Calu3 (cell line): Measurements from ENCODE around the gene PCDHGC3. TPM values are rescaled to one million over a fixed set of nuclear protein-coding genes. Genes with fewer than 3 reads are reported as not detected.

Experiments
- BruUV-seq: library from RNA; stranded (reverse); fragments of 400-500 nt; replicated peaks from 2 replicates; lab custom pipeline; 2021; lab: Mats Ljungman, UMichigan
- CTCF ChIA-PET: fragments of 300-600 bp; sonication (Branson Sonifier 250); formaldehyde crosslinking; loops from one replicate; lab custom pipeline; 2022; ENCODE audit warnings: antibody characterized with exemption; lab: Charles Lee
- DNase-seq: peaks from one replicate; pipeline ENCODE4 v3.0.0; 2022
- H3K27ac Mint-ChIP-seq: one replicate; pipeline ENCODE4 v1.8.0; 2022; ENCODE audit warnings: mixed read lengths; ENCODE audit not compliant: unreplicated experiment
- H3K27me3 Mint-ChIP-seq: one replicate; pipeline ENCODE4 v1.8.0; 2022; ENCODE audit warnings: mixed read lengths; ENCODE audit not compliant: unreplicated experiment
- H3K36me3 Mint-ChIP-seq: one replicate; pipeline ENCODE4 v1.8.0; 2022; ENCODE audit warnings: mild to moderate bottlenecking, moderate library complexity, mixed read lengths; ENCODE audit not compliant: insufficient read depth, unreplicated experiment
- H3K4me1 Mint-ChIP-seq: one replicate; pipeline ENCODE4 v1.8.0; 2022; ENCODE audit warnings: mild to moderate bottlenecking, low read depth, mixed read lengths; ENCODE audit not compliant: unreplicated experiment
- H3K4me3 Mint-ChIP-seq: one replicate; pipeline ENCODE4 v1.8.0; 2022; ENCODE audit warnings: mild to moderate bottlenecking, low read depth, moderate library complexity, mixed read lengths; ENCODE audit not compliant: unreplicated experiment
- H3K9me3 Mint-ChIP-seq: one replicate; pipeline ENCODE4 v1.8.0; 2022; ENCODE audit warnings: low read depth, mixed read lengths; ENCODE audit not compliant: unreplicated experiment
- intact Hi-C: fragments of 100-400 bp; cut with micrococcal nuclease; formaldehyde crosslinking; loops from one replicate; pipeline ENCODE4 v1.10.0; 2022; ENCODE audit not compliant: unreplicated experiment
- total RNA-seq: library from RNA; stranded (reverse); gene quantifications from 2 replicates; pipeline ENCODE4 v1.2.3, GENCODE V29; 2022
- TF ChIP-seq, protein P1 (sequence below): fragments of 200-600 bp; IDR thresholded peaks from one replicate; pipeline ENCODE4 v1.8.0; 2022; ENCODE audit warnings: antibody characterized with exemption; ENCODE audit not compliant: unreplicated experiment

The PCDHGC3 gene
- total RNA-seq, 1 experiment from 2014 or later: 73.0 TPM

DNA sequence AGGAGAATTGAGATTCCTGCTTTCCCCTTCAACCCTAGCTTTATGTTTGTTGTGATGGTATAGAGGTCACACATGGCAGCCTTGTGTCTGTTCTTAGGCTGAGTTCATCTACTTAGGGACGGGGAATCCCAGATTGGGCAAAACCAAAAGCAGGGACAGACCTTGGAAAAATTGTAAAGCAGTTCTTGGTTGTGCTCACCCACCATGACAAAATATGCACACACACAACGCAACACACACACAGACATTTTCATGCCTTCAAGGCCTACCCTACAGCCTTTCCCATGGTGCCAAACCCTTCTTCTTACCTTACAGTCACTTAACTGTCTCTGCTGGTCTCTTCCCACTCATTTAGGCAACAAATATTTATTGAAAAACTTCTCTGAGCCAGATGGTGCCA, 27.9 kb downstream of the PCDHGC3 start:
- CTCF ChIA-PET: interaction anchor here (0.6 kb wide), 1 partner anchor 133 kb away, joined by 4 read pairs; the partner anchor contains the start of genes HDAC3 and RELL2
- TF ChIP-seq, protein P1, sequence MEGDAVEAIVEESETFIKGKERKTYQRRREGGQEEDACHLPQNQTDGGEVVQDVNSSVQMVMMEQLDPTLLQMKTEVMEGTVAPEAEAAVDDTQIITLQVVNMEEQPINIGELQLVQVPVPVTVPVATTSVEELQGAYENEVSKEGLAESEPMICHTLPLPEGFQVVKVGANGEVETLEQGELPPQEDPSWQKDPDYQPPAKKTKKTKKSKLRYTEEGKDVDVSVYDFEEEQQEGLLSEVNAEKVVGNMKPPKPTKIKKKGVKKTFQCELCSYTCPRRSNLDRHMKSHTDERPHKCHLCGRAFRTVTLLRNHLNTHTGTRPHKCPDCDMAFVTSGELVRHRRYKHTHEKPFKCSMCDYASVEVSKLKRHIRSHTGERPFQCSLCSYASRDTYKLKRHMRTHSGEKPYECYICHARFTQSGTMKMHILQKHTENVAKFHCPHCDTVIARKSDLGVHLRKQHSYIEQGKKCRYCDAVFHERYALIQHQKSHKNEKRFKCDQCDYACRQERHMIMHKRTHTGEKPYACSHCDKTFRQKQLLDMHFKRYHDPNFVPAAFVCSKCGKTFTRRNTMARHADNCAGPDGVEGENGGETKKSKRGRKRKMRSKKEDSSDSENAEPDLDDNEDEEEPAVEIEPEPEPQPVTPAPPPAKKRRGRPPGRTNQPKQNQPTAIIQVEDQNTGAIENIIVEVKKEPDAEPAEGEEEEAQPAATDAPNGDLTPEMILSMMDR: no peak
- Mint-ChIP-seq H3K4me1 (no peaks in the 10 kb centered on the region), H3K9me3 (no peaks in the 10 kb centered on the region), H3K36me3 (peaks cover 30% of the 10 kb centered on the region), H3K4me3 (no peak overlapping the region), H3K27ac (no peak overlapping the region), H3K27me3 (no peaks in the 10 kb centered on the region)
- BruUV-seq: no TSS peak
- no peak for DNase-seq
- intact Hi-C loops: no loop called here

DNA sequence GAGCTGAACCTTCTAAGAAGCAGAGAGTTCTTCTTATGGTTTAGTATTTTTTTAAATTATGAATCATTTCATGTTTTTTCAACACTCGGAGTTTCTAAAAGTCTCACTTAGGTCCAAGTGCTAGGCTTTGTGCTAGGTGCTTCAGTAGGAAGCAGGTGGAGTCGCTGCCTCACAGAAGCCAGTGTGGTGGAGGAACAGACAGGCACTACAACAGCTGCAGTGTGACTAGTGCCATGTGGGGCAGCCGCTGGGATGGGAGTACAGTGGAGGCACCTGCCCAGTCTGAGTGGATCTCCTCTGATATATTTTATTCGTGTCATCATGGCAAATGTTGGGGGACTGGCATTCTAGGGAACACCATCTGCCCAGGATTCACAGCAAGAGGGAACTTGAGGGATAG, 28.4 kb downstream of the PCDHGC3 start:
- Mint-ChIP-seq H3K9me3 (no peaks in the 10 kb centered on the region), H3K27ac (no peak overlapping the region), H3K36me3 (peaks cover 30% of the 10 kb centered on the region), H3K27me3 (no peaks in the 10 kb centered on the region), H3K4me1 (no peaks in the 10 kb centered on the region), H3K4me3 (no peak overlapping the region)
- CTCF ChIA-PET: no interaction called here
- DNase-seq: no peak
- intact Hi-C loops: no loop called here
- no TSS peak for BruUV-seq
- TF ChIP-seq, protein P1: no peak

DNA sequence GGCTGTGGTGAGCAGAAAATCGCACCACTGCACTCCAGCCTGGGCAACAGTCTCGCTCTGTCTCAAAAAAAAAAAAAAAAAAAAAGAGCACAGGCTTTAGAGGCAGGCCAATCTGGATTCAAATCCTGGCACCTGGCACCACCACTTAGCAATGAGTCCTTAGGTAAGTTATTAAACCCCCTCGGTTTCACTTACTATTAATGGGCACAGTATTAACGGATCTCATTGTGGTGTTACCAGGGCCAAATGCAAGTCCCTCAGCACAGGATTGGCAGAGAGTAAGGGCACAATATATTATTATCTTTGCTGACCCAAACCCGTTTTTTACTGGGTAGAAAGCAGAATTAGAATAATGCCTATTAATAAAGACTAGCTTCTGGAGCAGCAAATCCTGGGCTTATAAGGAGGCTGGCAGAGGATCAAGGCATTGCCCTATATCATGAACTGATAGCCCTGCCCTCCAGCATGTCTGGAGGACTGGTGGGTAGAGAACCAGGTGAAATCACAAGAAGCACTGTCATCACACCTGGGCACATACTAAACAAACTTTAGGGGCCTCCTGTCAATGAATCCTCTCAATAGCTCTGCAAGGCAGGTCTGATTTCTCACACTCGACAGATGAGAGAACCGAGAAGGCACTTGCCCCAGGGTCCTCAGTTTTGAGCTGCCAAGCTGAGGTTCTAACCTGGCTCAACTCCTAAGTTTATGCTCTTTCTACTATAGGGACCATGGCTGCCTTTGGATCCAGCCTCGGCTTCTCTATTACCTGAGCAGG, 30.8 kb downstream of the PCDHGC3 start:
- Mint-ChIP-seq H3K27me3 (no peaks in the 10 kb centered on the region), H3K4me1 (no peaks in the 10 kb centered on the region), H3K36me3 (peaks cover 46% of the 10 kb centered on the region), H3K9me3 (no peaks in the 10 kb centered on the region), H3K4me3 (no peak overlapping the region), H3K27ac (no peak overlapping the region)
- BruUV-seq: no TSS peak
- CTCF ChIA-PET: interaction anchor here (1.2 kb wide), 1 partner anchor 15 kb away, joined by 4 read pairs; no protein-coding TSS in a partner anchor
- TF ChIP-seq, protein P1: no peak
- intact Hi-C loops: no loop called here
- DNase-seq: no peak

DNA sequence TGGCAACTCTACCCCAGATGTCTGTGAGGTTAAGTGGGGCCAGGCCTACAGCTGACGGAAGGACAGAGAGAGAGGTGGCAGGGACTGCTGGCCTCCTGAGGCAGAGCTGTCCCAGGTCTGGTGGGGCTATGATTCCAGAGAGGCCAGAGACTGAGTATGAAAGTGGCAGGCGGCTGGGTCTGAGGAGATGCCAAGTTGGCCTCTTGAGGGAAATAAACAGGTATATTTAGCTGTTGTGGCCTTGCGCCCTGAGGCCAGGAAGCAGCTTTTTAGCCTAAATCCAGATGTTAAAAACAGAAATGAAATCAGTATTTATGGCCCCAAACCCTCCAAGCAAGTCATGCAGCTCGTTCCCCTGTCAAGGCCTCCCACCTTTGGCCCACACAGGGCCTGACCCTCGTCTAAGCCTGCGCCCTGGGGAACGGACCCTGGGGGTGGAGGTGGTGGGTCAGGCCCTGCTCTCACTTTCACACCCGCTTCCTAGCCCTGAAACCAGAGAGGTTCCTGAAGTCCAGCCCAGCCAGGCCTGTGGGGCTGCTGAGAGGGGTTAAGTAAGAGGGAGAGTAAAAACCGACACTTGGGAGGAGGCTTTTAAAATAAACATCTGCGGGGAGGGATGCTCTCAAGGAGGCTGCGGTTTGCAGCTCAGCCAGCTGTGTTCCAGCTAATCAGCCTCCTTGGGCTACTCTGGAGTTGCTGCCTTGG, 31.8 kb downstream of the PCDHGC3 start:
- Mint-ChIP-seq H3K36me3 (peaks cover 50% of the 10 kb centered on the region), H3K27me3 (no peaks in the 10 kb centered on the region), H3K4me1 (no peaks in the 10 kb centered on the region), H3K9me3 (no peaks in the 10 kb centered on the region), H3K27ac (no peak overlapping the region), H3K4me3 (no peak overlapping the region)
- DNase-seq: no peak
- intact Hi-C loops: no loop called here
- TF ChIP-seq, protein P1: no peak
- no TSS peak for BruUV-seq
- CTCF ChIA-PET: interaction anchor here (1.0 to 1.2 kb wide), 2 partner anchors 14 to 17 kb away, joined by 3 to 4 read pairs; no protein-coding TSS in a partner anchor
